ENCODE results near the gene SNX13.

- TF ChIP-seq CTCF (conservative IDR thresholded peaks at IDR 0.05; ENCODE audit: low read depth, low read length): no peak
- no peak for TF ChIP-seq MXI1 (IDR thresholded peaks at IDR 0.05; ENCODE audit: borderline replicate concordance, low read depth, low read length)
- TF ChIP-seq RAD21 (IDR thresholded peaks at IDR 0.05; ENCODE audit: low read length): no peak
- no peak for TF ChIP-seq USF2 (IDR thresholded peaks at IDR 0.05; ENCODE audit: low read depth, low read length)
Measured at GRCh38 chr7:17940951-17941431, 697 bp upstream of the SNX13 start.
